Astrocyte (in vitro differentiated cells and primary cell): Measurements from ENCODE around the gene RALBP1. TPM values are rescaled to one million over a fixed set of nuclear protein-coding genes. Genes with fewer than 3 reads are reported as not detected.

Source experiments
- DNase-seq: peaks from one replicate; pipeline ENCODE4 v3.0.0-alpha.2; 2010; ENCODE audit warnings: low read depth
- FAIRE-seq: peaks from 2 replicates; lab custom pipeline; 2011; peaks lifted over from hg19 to GRCh38; lab: Jason Lieb, UNC
- H2AFZ ChIP-seq: 2 replicates; pipeline ENCODE4 v1.6.0; 2012; ENCODE audit warnings: low read depth, low read length, inconsistent platforms
- H3K27ac ChIP-seq: 2 replicates; pipeline ENCODE4 v1.5.1; 2011; ENCODE audit warnings: low read depth, low read length, inconsistent platforms
- H3K27me3 ChIP-seq: 2 replicates; pipeline ENCODE4 v1.6.0; 2011; ENCODE audit warnings: low read length, inconsistent platforms; ENCODE audit not compliant: insufficient read depth
- H3K36me3 ChIP-seq: 2 replicates; pipeline ENCODE4 v1.5.1; 2011; ENCODE audit warnings: low read length, inconsistent platforms; ENCODE audit not compliant: insufficient read depth
- H3K4me1 ChIP-seq: 2 replicates; pipeline ENCODE4 v1.5.1; 2011; ENCODE audit warnings: low read length, inconsistent platforms; ENCODE audit not compliant: insufficient read depth
- H3K4me2 ChIP-seq: 2 replicates; pipeline ENCODE4 v1.6.0; 2012; ENCODE audit warnings: low read length, inconsistent platforms
- H3K4me3 ChIP-seq: 2 replicates; pipeline ENCODE4 v1.5.1; 2011; ENCODE audit warnings: low read depth, mild to moderate bottlenecking, low read length, inconsistent platforms; ENCODE audit not compliant: insufficient read depth
- H3K79me2 ChIP-seq: 2 replicates; pipeline ENCODE4 v1.6.0; 2012; ENCODE audit warnings: mild to moderate bottlenecking, low read length, inconsistent platforms; ENCODE audit not compliant: insufficient read depth
- H3K9ac ChIP-seq: 2 replicates; pipeline ENCODE4 v1.6.0; 2012; ENCODE audit warnings: mild to moderate bottlenecking, low read length, inconsistent platforms
- H3K9me3 ChIP-seq: 2 replicates; pipeline ENCODE4 v1.5.1; 2012; ENCODE audit warnings: low read depth, mild to moderate bottlenecking, low read length, inconsistent platforms; ENCODE audit not compliant: insufficient read depth
- H4K20me1 ChIP-seq: 2 replicates; pipeline ENCODE4 v1.6.0; 2012; ENCODE audit warnings: low read length, inconsistent platforms; ENCODE audit not compliant: insufficient read depth
- H3K27ac Mint-ChIP-seq: one replicate; pipeline ENCODE4 v1.8.0; 2021; ENCODE audit warnings: mild to moderate bottlenecking, mixed read lengths; ENCODE audit not compliant: unreplicated experiment
- H3K27me3 Mint-ChIP-seq: one replicate; pipeline ENCODE4 v1.8.0; 2021; ENCODE audit warnings: low read depth, mixed read lengths; ENCODE audit not compliant: unreplicated experiment
- H3K36me3 Mint-ChIP-seq: one replicate; pipeline ENCODE4 v1.8.0; 2021; ENCODE audit warnings: low read depth, mixed read lengths; ENCODE audit not compliant: unreplicated experiment
- H3K4me1 Mint-ChIP-seq: one replicate; pipeline ENCODE4 v1.8.0; 2021; ENCODE audit warnings: low read depth, mixed read lengths; ENCODE audit not compliant: unreplicated experiment
- H3K4me3 Mint-ChIP-seq: one replicate; pipeline ENCODE4 v1.8.0; 2021; ENCODE audit warnings: mild to moderate bottlenecking, moderate library complexity, mixed read lengths; ENCODE audit not compliant: unreplicated experiment
- H3K9me3 Mint-ChIP-seq: one replicate; pipeline ENCODE4 v1.8.0; 2021; ENCODE audit warnings: mild to moderate bottlenecking, mixed read lengths; ENCODE audit not compliant: unreplicated experiment
- CTCF ChIP-seq: IDR thresholded peaks from 2 replicates; pipeline ENCODE4 v1.5.1; 2011; ENCODE audit warnings: low read depth, mild to moderate bottlenecking, inconsistent platforms, low read length, moderate library complexity; ENCODE audit not compliant: insufficient read depth
- EZH2 ChIP-seq: IDR thresholded peaks from 2 replicates; pipeline ENCODE4 v1.6.1; 2012; ENCODE audit warnings: mild to moderate bottlenecking, low read length, inconsistent platforms; ENCODE audit not compliant: insufficient read depth
- total RNA-seq: library from RNA; stranded (reverse); gene quantifications from 2 replicates; pipeline ENCODE4 v1.2.1, GENCODE V29; 2021

The RALBP1 gene
- total RNA-seq, 1 donor from 2014 or later: 57.5 TPM

DNA sequence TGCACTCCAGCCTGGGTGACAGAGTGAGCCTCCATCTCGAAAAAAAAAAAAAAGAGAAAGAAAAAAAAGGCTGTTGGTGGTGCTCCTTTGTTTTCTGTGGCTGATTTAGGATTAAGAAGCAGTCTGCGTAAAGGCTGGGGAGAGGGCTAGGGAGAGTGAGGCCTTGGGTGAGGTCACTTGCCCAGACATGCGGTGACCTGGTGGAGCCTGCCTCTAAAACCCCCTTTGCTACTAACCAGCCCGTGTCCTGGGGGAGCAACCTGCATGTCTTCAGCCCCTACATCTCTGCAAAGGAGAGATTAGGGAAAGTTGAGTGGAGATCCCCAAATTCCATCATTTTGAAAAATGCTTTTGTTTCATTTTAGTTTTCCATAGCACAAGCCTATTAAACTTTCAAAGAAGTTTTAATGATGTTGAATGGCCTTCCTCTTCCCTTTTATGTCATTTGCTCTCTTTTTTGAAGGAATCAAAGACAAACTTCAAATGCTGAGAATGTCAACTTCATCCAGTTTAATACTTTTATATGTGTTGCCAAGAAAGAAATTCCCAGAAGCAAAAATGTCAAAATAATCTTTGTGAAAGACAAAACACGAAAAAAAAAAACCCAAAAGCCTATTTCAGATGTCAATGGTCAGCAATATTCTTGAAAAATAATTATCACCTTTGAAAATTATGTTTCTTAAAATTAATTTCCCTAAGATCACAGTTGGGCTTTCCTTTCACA lies 38.9 kb upstream of the RALBP1 start:
- H2AFZ ChIP-seq: no peak overlapping the region

GRCh38 chr18:9437021-9437437 lies 38.3 kb upstream of the RALBP1 start:
- peaks cover 3% of the 10 kb centered on the region for H3K4me1 ChIP-seq
- Mint-ChIP-seq H3K36me3 (no peaks in the 10 kb centered on the region), H3K27ac (peak overlapping the region; percentile 69), H3K4me3 (no peak overlapping the region), H3K27me3 (no peaks in the 10 kb centered on the region), H3K4me1 (peaks cover 5% of the 10 kb centered on the region), H3K9me3 (no peaks in the 10 kb centered on the region)
- no peak overlapping the region for H3K4me3 ChIP-seq
- no peak overlapping the region for H3K4me2 ChIP-seq
- H2AFZ ChIP-seq: peak overlapping the region; percentile 13
- TF ChIP-seq EZH2: no peak
- DNase-seq (peak; percentile 57), FAIRE-seq (peak; percentile 20)
- no peaks in the 10 kb centered on the region for H3K79me2 ChIP-seq
- H3K27ac ChIP-seq: no peak overlapping the region
- no peaks in the 10 kb centered on the region for H3K27me3 ChIP-seq
- no peaks in the 10 kb centered on the region for H3K9me3 ChIP-seq
- H3K36me3 ChIP-seq: no peaks in the 10 kb centered on the region
- no peak overlapping the region for H3K9ac ChIP-seq
- no peaks in the 10 kb centered on the region for H4K20me1 ChIP-seq

More for the DNA sequence above, 38.9 kb upstream of the RALBP1 start:
- Mint-ChIP-seq H3K4me3 (no peak overlapping the region), H3K27me3 (no peaks in the 10 kb centered on the region), H3K27ac (peak overlapping the region; percentile 36), H3K4me1 (peaks cover 5% of the 10 kb centered on the region), H3K9me3 (no peaks in the 10 kb centered on the region), H3K36me3 (no peaks in the 10 kb centered on the region)
- no peak for TF ChIP-seq EZH2
- TF ChIP-seq CTCF: no peak
- no peaks in the 10 kb centered on the region for H3K79me2 ChIP-seq
- FAIRE-seq: peak; percentile 20
- H3K4me2 ChIP-seq: no peak overlapping the region
- no peaks in the 10 kb centered on the region for H3K27me3 ChIP-seq
- no peak overlapping the region for H3K4me3 ChIP-seq
- H3K9ac ChIP-seq: no peak overlapping the region
- peaks cover 3% of the 10 kb centered on the region for H3K4me1 ChIP-seq
- H3K27ac ChIP-seq: no peak overlapping the region
- DNase-seq: no peak
- no peaks in the 10 kb centered on the region for H4K20me1 ChIP-seq
- H3K9me3 ChIP-seq: no peaks in the 10 kb centered on the region
- H3K36me3 ChIP-seq: no peaks in the 10 kb centered on the region

GRCh38 chr18:9437672-9438071 lies 37.6 kb upstream of the RALBP1 start:
- no peak overlapping the region for H3K4me3 ChIP-seq
- H3K27me3 ChIP-seq: no peaks in the 10 kb centered on the region
- Mint-ChIP-seq H3K4me1 (peaks cover 5% of the 10 kb centered on the region), H3K4me3 (no peak overlapping the region), H3K9me3 (no peaks in the 10 kb centered on the region), H3K27ac (no peak overlapping the region), H3K36me3 (no peaks in the 10 kb centered on the region), H3K27me3 (no peaks in the 10 kb centered on the region)
- no peaks in the 10 kb centered on the region for H3K79me2 ChIP-seq
- no peak overlapping the region for H3K4me2 ChIP-seq
- H2AFZ ChIP-seq: no peak overlapping the region
- H3K36me3 ChIP-seq: no peaks in the 10 kb centered on the region
- TF ChIP-seq EZH2 (no peak), CTCF (no peak)
- H4K20me1 ChIP-seq: no peaks in the 10 kb centered on the region
- peaks cover 3% of the 10 kb centered on the region for H3K4me1 ChIP-seq
- DNase-seq: no peak
- no peak for FAIRE-seq
- no peaks in the 10 kb centered on the region for H3K9me3 ChIP-seq
- H3K9ac ChIP-seq: no peak overlapping the region
- H3K27ac ChIP-seq: no peak overlapping the region
